H9 (cell line): ENCODE data around the gene STX1A. TPM values are rescaled to one million over a fixed set of nuclear protein-coding genes. Genes with fewer than 3 reads are reported as not detected.

ENCODE experiments used
- DNase-seq: peaks from one replicate; pipeline ENCODE4 v3.0.0-alpha.2; 2017
- H2AFZ ChIP-seq: one replicate; pipeline ENCODE4 v1.6.1; 2013; ENCODE audit warnings: mild to moderate bottlenecking, low read length, control low read depth, moderate library complexity
- H2AK5ac ChIP-seq: 2 replicates; pipeline ENCODE4 v1.6.1; 2013; ENCODE audit warnings: low read length, control low read depth, mixed read lengths; ENCODE audit not compliant: insufficient read length
- H2BK120ac ChIP-seq: one replicate; pipeline ENCODE4 v1.6.1; 2013; ENCODE audit warnings: low read depth, mild to moderate bottlenecking, low read length, control low read depth, inconsistent platforms; ENCODE audit not compliant: poor library complexity, severe bottlenecking
- H2BK12ac ChIP-seq: 2 replicates; pipeline ENCODE4 v1.6.1; 2013; ENCODE audit warnings: low read length, control low read depth, mixed read lengths, low read depth; ENCODE audit not compliant: insufficient read length
- H2BK15ac ChIP-seq: 2 replicates; pipeline ENCODE4 v1.6.1; 2013; ENCODE audit warnings: low read depth, low read length, control low read depth
- H2BK20ac ChIP-seq: one replicate; pipeline ENCODE4 v1.6.1; 2013; ENCODE audit warnings: low read depth, mild to moderate bottlenecking, low read length, control low read depth, inconsistent platforms; ENCODE audit not compliant: poor library complexity, severe bottlenecking
- H2BK5ac ChIP-seq: 2 replicates; pipeline ENCODE4 v1.6.1; 2013; ENCODE audit warnings: low read length, control low read depth, mixed read lengths; ENCODE audit not compliant: insufficient read length
- H3K14ac ChIP-seq: 2 replicates; pipeline ENCODE4 v1.6.1; 2013; ENCODE audit warnings: low read length, control low read depth; ENCODE audit not compliant: insufficient read depth
- H3K18ac ChIP-seq: 2 replicates; pipeline ENCODE4 v1.6.1; 2013; ENCODE audit warnings: low read depth, mild to moderate bottlenecking, mixed read lengths, low read length, control low read depth; ENCODE audit not compliant: insufficient read length
- H3K23ac ChIP-seq: 2 replicates; pipeline ENCODE4 v1.6.1; 2013; ENCODE audit warnings: low read length, control low read depth, mixed read lengths, low read depth; ENCODE audit not compliant: insufficient read length
- H3K23me2 ChIP-seq: 2 replicates; pipeline ENCODE4 v1.6.1; 2013; ENCODE audit warnings: low read depth, mild to moderate bottlenecking, mixed read lengths, low read length, control low read depth; ENCODE audit not compliant: insufficient read length, poor library complexity, severe bottlenecking
- H3K27ac ChIP-seq: 2 replicates; pipeline ENCODE4 v1.5.1; 2013; ENCODE audit warnings: low read length, control low read depth, mixed read lengths, low read depth; ENCODE audit not compliant: insufficient read length
- H3K27me3 ChIP-seq: 2 replicates; pipeline ENCODE4 v1.6.1; 2013; ENCODE audit warnings: low read length, control low read depth, inconsistent platforms; ENCODE audit not compliant: insufficient read depth
- H3K4ac ChIP-seq: 2 replicates; pipeline ENCODE4 v1.6.1; 2013; ENCODE audit warnings: low read depth, mild to moderate bottlenecking, control low read depth, inconsistent platforms, low read length, moderate library complexity
- H3K4me1 ChIP-seq: 2 replicates; pipeline ENCODE4 v1.6.1; 2013; ENCODE audit warnings: low read length, control low read depth, inconsistent platforms; ENCODE audit not compliant: insufficient read depth
- H3K4me2 ChIP-seq: 2 replicates; pipeline ENCODE4 v1.6.1; 2013; ENCODE audit warnings: low read length, control low read depth, mixed read lengths; ENCODE audit not compliant: insufficient read length, insufficient read depth
- H3K56ac ChIP-seq: 2 replicates; pipeline ENCODE4 v1.6.1; 2013; ENCODE audit warnings: low read depth, mild to moderate bottlenecking, mixed read lengths, low read length, control low read depth; ENCODE audit not compliant: insufficient read length
- H3K79me1 ChIP-seq: 2 replicates; pipeline ENCODE4 v1.6.1; 2013; ENCODE audit warnings: low read depth, mild to moderate bottlenecking, moderate library complexity, low read length, control low read depth, inconsistent platforms; ENCODE audit not compliant: insufficient read depth, poor library complexity, severe bottlenecking
- H3K79me2 ChIP-seq: 2 replicates; pipeline ENCODE4 v1.6.1; 2013; ENCODE audit warnings: low read length, control low read depth, inconsistent platforms; ENCODE audit not compliant: insufficient read depth
- H3K9ac ChIP-seq: 2 replicates; pipeline ENCODE4 v1.6.1; 2013; ENCODE audit warnings: low read length, control low read depth, mixed read lengths; ENCODE audit not compliant: insufficient read length; ENCODE audit errors: extremely low read depth
- H3K9me3 ChIP-seq: one replicate; pipeline ENCODE4 v1.6.1; 2013; ENCODE audit warnings: low read depth, low read length, inconsistent platforms; ENCODE audit not compliant: control insufficient read depth
- H3T11ph ChIP-seq: one replicate; pipeline ENCODE4 v1.6.1; 2013; ENCODE audit warnings: mild to moderate bottlenecking, low read length, control low read depth, inconsistent platforms
- H4K20me1 ChIP-seq: one replicate; pipeline ENCODE4 v1.6.1; 2013; ENCODE audit not compliant: control insufficient read depth, insufficient read length, insufficient read depth
- H4K5ac ChIP-seq: 2 replicates; pipeline ENCODE4 v1.6.1; 2013; ENCODE audit warnings: low read depth, mild to moderate bottlenecking, mixed read lengths, low read length, control low read depth; ENCODE audit not compliant: insufficient read length
- H4K8ac ChIP-seq: replicated peaks from 2 replicates; pipeline ENCODE4 v1.6.1; 2013; ENCODE audit warnings: low read length, control low read depth, mixed read lengths, low read depth; ENCODE audit not compliant: insufficient read length
- H4K91ac ChIP-seq: 2 replicates; pipeline ENCODE4 v1.6.1; 2013; ENCODE audit warnings: low read depth, mild to moderate bottlenecking, moderate library complexity, mixed read lengths, low read length, control low read depth; ENCODE audit not compliant: insufficient read length
- H3K27ac Mint-ChIP-seq, 3 experiments: 2 replicates in 2 of 3; 3 replicates in 1 of 3; pipeline ENCODE4 v1.8.0; 2020 to 2021; ENCODE audit warnings: mixed read lengths in 3 of 3, mild to moderate bottlenecking in 1 of 3, moderate library complexity in 1 of 3
- H3K27me3 Mint-ChIP-seq: 2 replicates; pipeline ENCODE4 v1.8.0; 2021; ENCODE audit warnings: low read depth, mild to moderate bottlenecking, moderate library complexity, mixed read lengths
- H3K36me3 Mint-ChIP-seq, 3 experiments: 2 replicates in 2 of 3; 3 replicates in 1 of 3; pipeline ENCODE4 v1.8.0; 2020 to 2021; ENCODE audit warnings: low read depth in 3 of 3, mixed read lengths in 3 of 3; ENCODE audit not compliant: insufficient read depth in 1 of 3
- H3K4me1 Mint-ChIP-seq, 2 experiments: 2 replicates each; pipeline ENCODE4 v1.8.0; 2020; ENCODE audit warnings: mixed read lengths in 2 of 2
- H3K4me3 Mint-ChIP-seq, 2 experiments: 2 replicates in 1 of 2; 3 replicates in 1 of 2; pipeline ENCODE4 v1.8.0; 2020 to 2021; ENCODE audit warnings: mild to moderate bottlenecking in 2 of 2, mixed read lengths in 2 of 2, moderate library complexity in 1 of 2
- H3K9me3 Mint-ChIP-seq, 2 experiments: 2 replicates in 1 of 2; 3 replicates in 1 of 2; pipeline ENCODE4 v1.8.0; 2020; ENCODE audit warnings: mild to moderate bottlenecking in 2 of 2, mixed read lengths in 2 of 2, moderate library complexity in 1 of 2
- WGBS: extraction: QIAGEN DNeasy Blood & Tissue Kit; methylation state at CpG from one replicate; pipeline ENCODE4 v1.1.7; 2013; ENCODE audit warnings: missing lambda C conversion rate, low lambda C conversion rate, mixed read lengths; ENCODE audit not compliant: insufficient read length; ENCODE audit errors: extremely low coverage; 5-methylcytosine and 5-hydroxymethylcytosine counted together
- total RNA-seq: library from RNA; stranded (reverse); gene quantifications from 2 replicates; pipeline ENCODE4 v1.2.1, GENCODE V29; 2021
- TF ChIP-seq, protein P1 (sequence below): fragments of 200-600 bp; sonication (generic); conservative IDR thresholded peaks from 3 replicates; pipeline ENCODE4 v1.8.0; 2021; ENCODE audit warnings: antibody characterized with exemption, mild to moderate bottlenecking

The STX1A gene
- total RNA-seq, 1 experiment from 2014 or later = 10.1 TPM

- H4K5ac ChIP-seq = peak overlapping the region; percentile 96
- peak overlapping the region; percentile 93 to 100 (median 99) for H3K27ac Mint-ChIP-seq
- peak overlapping the region; percentile 92 for H2BK12ac ChIP-seq
- no peak overlapping the region for H2BK20ac ChIP-seq
- peak overlapping the region; percentile 84 for H2BK120ac ChIP-seq
- H3K23me2 ChIP-seq = peaks cover 10% of the 10 kb centered on the region
- no peaks in the 10 kb centered on the region for H3K79me1 ChIP-seq
- no peaks in the 10 kb centered on the region for H4K20me1 ChIP-seq
- H3K4me2 ChIP-seq = peak overlapping the region; percentile 17
- H3K4me3 Mint-ChIP-seq = peak overlapping the region; percentile 37 to 67
- H3K79me2 ChIP-seq = no peaks in the 10 kb centered on the region
- H3K27me3 Mint-ChIP-seq = peaks cover 15% of the 10 kb centered on the region
- H3K9me3 ChIP-seq = no peaks in the 10 kb centered on the region
- H4K91ac ChIP-seq = peak overlapping the region; percentile 93
- peak overlapping the region; percentile 86 for H3T11ph ChIP-seq
- peak overlapping the region; percentile 96 for H3K14ac ChIP-seq
- H3K9ac ChIP-seq = peak overlapping the region; percentile 36
- peak; percentile 80 for DNase-seq
- H3K27ac ChIP-seq = no peak overlapping the region
- peaks cover 8% of the 10 kb centered on the region; the same call in 1 of the 2 replicates for H3K4me1 ChIP-seq
- no peak overlapping the region for H2AFZ ChIP-seq
- WGBS = no CpG with 5 or more reads among the region's 7 CpGs
- H3K27me3 ChIP-seq = no peaks in the 10 kb centered on the region; the same call in 1 of the 2 replicates
- peak overlapping the region; percentile 98 for H3K18ac ChIP-seq
- peak overlapping the region; percentile 85 for H3K4ac ChIP-seq
- H2AK5ac ChIP-seq = peak overlapping the region; percentile 13
- TF ChIP-seq, protein P1, sequence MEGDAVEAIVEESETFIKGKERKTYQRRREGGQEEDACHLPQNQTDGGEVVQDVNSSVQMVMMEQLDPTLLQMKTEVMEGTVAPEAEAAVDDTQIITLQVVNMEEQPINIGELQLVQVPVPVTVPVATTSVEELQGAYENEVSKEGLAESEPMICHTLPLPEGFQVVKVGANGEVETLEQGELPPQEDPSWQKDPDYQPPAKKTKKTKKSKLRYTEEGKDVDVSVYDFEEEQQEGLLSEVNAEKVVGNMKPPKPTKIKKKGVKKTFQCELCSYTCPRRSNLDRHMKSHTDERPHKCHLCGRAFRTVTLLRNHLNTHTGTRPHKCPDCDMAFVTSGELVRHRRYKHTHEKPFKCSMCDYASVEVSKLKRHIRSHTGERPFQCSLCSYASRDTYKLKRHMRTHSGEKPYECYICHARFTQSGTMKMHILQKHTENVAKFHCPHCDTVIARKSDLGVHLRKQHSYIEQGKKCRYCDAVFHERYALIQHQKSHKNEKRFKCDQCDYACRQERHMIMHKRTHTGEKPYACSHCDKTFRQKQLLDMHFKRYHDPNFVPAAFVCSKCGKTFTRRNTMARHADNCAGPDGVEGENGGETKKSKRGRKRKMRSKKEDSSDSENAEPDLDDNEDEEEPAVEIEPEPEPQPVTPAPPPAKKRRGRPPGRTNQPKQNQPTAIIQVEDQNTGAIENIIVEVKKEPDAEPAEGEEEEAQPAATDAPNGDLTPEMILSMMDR = peak; percentile 32; the same call in 1 of the 3 replicates
- H3K36me3 Mint-ChIP-seq = peaks cover 0 to 8% (median 0%) of the 10 kb centered on the region in 3 experiments; a peak in 4 of 7 replicates
- H3K23ac ChIP-seq = no peak overlapping the region
- peaks cover 36 to 47% of the 10 kb centered on the region in 2 experiments for H3K4me1 Mint-ChIP-seq
- no peak overlapping the region for H2BK15ac ChIP-seq
- H3K9me3 Mint-ChIP-seq = peaks cover 0 to 2% of the 10 kb centered on the region in 2 experiments; a peak in 1 of 5 replicates
- no peak overlapping the region for H3K56ac ChIP-seq
- peak overlapping the region; percentile 7 for H2BK5ac ChIP-seq
- H4K8ac ChIP-seq = peak overlapping the region; percentile 40
These were observed 22.9 kb upstream of the STX1A start for GRCh38 chr7:73742338-73742752.
